Measurements from ENCODE around the gene FBXW7. TPM values are rescaled to one million over a fixed set of nuclear protein-coding genes. Genes with fewer than 3 reads are reported as not detected.

FBXW7 gene
- total RNA-seq, 1 experiment from 2014 or later, result 27.1 TPM

GRCh38 chr4:152455311-152455710 lies 80.6 kb downstream of the FBXW7 start:
- no CpG with 5 or more reads among the region's 2 CpGs for WGBS (ENCODE audit: extremely low coverage, insufficient read length, low lambda C conversion rate)
- no peak overlapping the region for H3K56ac ChIP-seq (ENCODE audit: insufficient read length, low read depth, low read length)
- Mint-ChIP-seq H3K9me3 (no peaks in the 10 kb centered on the region), H3K36me3 (ENCODE audit: insufficient read depth in 1 of 3, low read depth in 3 of 3) (no peaks in the 10 kb centered on the region), H3K27me3 (ENCODE audit: low read depth) (no peaks in the 10 kb centered on the region), H3K27ac (peak overlapping the region in 1 of 3 experiments; percentile 27; a peak in 2 of 7 replicates), H3K4me1 (peaks cover 8 to 10% of the 10 kb centered on the region in 2 experiments; a peak in 3 of 4 replicates), H3K4me3 (no peak overlapping the region)
- H3K14ac ChIP-seq (ENCODE audit: insufficient read depth, low read length), result no peak overlapping the region
- H3K79me2 ChIP-seq (ENCODE audit: insufficient read depth, low read length), result peaks cover 6% of the 10 kb centered on the region; the same call in 1 of the 2 replicates
- H2BK20ac ChIP-seq (ENCODE audit: low read depth, low read length, poor library complexity, severe bottlenecking), result no peak overlapping the region
- H4K91ac ChIP-seq (ENCODE audit: insufficient read length, low read depth, low read length), result no peak overlapping the region
- H3K79me1 ChIP-seq (ENCODE audit: insufficient read depth, low read depth, low read length, poor library complexity, severe bottlenecking), result no peaks in the 10 kb centered on the region
- no peak overlapping the region for H2BK5ac ChIP-seq (ENCODE audit: insufficient read length, low read length)
- no peaks in the 10 kb centered on the region for H4K20me1 ChIP-seq (ENCODE audit: control insufficient read depth, insufficient read depth, insufficient read length)
- no peak overlapping the region for H3K23ac ChIP-seq (ENCODE audit: insufficient read length, low read depth, low read length)
- no peak overlapping the region for H3K4me2 ChIP-seq (ENCODE audit: insufficient read depth, insufficient read length, low read length)
- H3K4ac ChIP-seq (ENCODE audit: low read depth, low read length), result no peak overlapping the region
- no peak overlapping the region for H3K9ac ChIP-seq (ENCODE audit: extremely low read depth, insufficient read length, low read length)
- no peak overlapping the region for H3K27ac ChIP-seq (ENCODE audit: insufficient read length, low read depth, low read length)
- no peak overlapping the region for H2AK5ac ChIP-seq (ENCODE audit: insufficient read length, low read length)
- H3K23me2 ChIP-seq (ENCODE audit: insufficient read length, low read depth, low read length, poor library complexity, severe bottlenecking), result no peaks in the 10 kb centered on the region
- TF ChIP-seq, protein P1, sequence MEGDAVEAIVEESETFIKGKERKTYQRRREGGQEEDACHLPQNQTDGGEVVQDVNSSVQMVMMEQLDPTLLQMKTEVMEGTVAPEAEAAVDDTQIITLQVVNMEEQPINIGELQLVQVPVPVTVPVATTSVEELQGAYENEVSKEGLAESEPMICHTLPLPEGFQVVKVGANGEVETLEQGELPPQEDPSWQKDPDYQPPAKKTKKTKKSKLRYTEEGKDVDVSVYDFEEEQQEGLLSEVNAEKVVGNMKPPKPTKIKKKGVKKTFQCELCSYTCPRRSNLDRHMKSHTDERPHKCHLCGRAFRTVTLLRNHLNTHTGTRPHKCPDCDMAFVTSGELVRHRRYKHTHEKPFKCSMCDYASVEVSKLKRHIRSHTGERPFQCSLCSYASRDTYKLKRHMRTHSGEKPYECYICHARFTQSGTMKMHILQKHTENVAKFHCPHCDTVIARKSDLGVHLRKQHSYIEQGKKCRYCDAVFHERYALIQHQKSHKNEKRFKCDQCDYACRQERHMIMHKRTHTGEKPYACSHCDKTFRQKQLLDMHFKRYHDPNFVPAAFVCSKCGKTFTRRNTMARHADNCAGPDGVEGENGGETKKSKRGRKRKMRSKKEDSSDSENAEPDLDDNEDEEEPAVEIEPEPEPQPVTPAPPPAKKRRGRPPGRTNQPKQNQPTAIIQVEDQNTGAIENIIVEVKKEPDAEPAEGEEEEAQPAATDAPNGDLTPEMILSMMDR (conservative IDR thresholded peaks at IDR 0.05), result no peak
- no peak overlapping the region for H3T11ph ChIP-seq (ENCODE audit: low read length)
- H2BK120ac ChIP-seq (ENCODE audit: low read depth, low read length, poor library complexity, severe bottlenecking), result no peak overlapping the region
- no peak overlapping the region for H2BK15ac ChIP-seq (ENCODE audit: low read depth, low read length)
- H3K27me3 ChIP-seq (ENCODE audit: insufficient read depth, low read length), result no peaks in the 10 kb centered on the region
- H2BK12ac ChIP-seq (ENCODE audit: insufficient read length, low read depth, low read length), result no peak overlapping the region
- H3K18ac ChIP-seq (ENCODE audit: insufficient read length, low read depth, low read length), result no peak overlapping the region
- H4K8ac ChIP-seq (replicated peaks; ENCODE audit: insufficient read length, low read depth, low read length), result no peak overlapping the region
- no peaks in the 10 kb centered on the region for H3K4me1 ChIP-seq (ENCODE audit: insufficient read depth, low read length)
- DNase-seq, result no peak
- no peak overlapping the region for H2AFZ ChIP-seq (ENCODE audit: low read length)
- H4K5ac ChIP-seq (ENCODE audit: insufficient read length, low read depth, low read length), result no peak overlapping the region
- no peaks in the 10 kb centered on the region for H3K9me3 ChIP-seq (ENCODE audit: control insufficient read depth, low read depth, low read length)
